BE2C (cell line): ENCODE data around the gene RGS6.

ENCODE experiments used
- DNase-seq: peaks from one replicate; pipeline ENCODE4 v3.0.0-alpha.2; 2020
- H3K27me3 ChIP-seq: fragments of 250-450 bp; sonication (Bioruptor Pico); 2 replicates; pipeline ENCODE4 v1.5.1; 2020; ENCODE audit warnings: mild to moderate bottlenecking
- H3K36me3 ChIP-seq: fragments of 250-450 bp; sonication (Bioruptor Pico); 2 replicates; pipeline ENCODE4 v1.5.1; 2020; ENCODE audit warnings: mild to moderate bottlenecking
- H3K4me1 ChIP-seq: fragments of 250-450 bp; sonication (Bioruptor Pico); 2 replicates; pipeline ENCODE4 v1.5.1; 2020
- H3K4me3 ChIP-seq: 2 replicates; pipeline ENCODE4 v1.5.1; 2011; ENCODE audit warnings: low read depth, low read length
- H3K9me3 ChIP-seq: fragments of 250-450 bp; sonication (Bioruptor Pico); 2 replicates; pipeline ENCODE4 v1.5.1; 2020
- TF ChIP-seq, protein P1 (sequence below): IDR thresholded peaks from 2 replicates; pipeline ENCODE4 v1.5.1; 2012; ENCODE audit warnings: mild to moderate bottlenecking, low read depth, low read length

The RGS6 gene

DNA sequence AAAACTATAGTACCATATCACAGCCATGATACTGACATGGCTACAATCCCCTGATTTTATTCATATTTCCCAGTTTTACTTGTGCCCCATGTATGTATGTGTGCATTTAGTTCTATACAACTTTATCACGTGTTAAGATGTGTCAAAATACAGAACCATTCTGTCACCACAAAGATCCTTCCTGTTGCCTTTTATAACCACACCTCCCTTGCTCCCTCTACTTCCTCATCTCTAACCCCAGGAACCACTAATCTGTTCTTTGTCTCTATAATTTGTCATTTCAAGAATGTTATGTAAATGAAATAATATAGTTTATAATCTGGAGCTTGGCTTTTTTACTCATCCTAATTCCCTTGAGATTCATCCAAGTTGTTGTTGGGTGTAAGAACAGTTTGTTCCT, 603.3 kb downstream of the RGS6 start:
- TF ChIP-seq, protein P1, sequence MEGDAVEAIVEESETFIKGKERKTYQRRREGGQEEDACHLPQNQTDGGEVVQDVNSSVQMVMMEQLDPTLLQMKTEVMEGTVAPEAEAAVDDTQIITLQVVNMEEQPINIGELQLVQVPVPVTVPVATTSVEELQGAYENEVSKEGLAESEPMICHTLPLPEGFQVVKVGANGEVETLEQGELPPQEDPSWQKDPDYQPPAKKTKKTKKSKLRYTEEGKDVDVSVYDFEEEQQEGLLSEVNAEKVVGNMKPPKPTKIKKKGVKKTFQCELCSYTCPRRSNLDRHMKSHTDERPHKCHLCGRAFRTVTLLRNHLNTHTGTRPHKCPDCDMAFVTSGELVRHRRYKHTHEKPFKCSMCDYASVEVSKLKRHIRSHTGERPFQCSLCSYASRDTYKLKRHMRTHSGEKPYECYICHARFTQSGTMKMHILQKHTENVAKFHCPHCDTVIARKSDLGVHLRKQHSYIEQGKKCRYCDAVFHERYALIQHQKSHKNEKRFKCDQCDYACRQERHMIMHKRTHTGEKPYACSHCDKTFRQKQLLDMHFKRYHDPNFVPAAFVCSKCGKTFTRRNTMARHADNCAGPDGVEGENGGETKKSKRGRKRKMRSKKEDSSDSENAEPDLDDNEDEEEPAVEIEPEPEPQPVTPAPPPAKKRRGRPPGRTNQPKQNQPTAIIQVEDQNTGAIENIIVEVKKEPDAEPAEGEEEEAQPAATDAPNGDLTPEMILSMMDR, result no peak
- Histone ChIP-seq H3K36me3 (no peaks in the 10 kb centered on the region), H3K9me3 (no peaks in the 10 kb centered on the region; the same call in 1 of the 2 replicates), H3K4me1 (no peaks in the 10 kb centered on the region), H3K4me3 (no peak overlapping the region), H3K27me3 (no peaks in the 10 kb centered on the region)
- DNase-seq, result no peak

DNA sequence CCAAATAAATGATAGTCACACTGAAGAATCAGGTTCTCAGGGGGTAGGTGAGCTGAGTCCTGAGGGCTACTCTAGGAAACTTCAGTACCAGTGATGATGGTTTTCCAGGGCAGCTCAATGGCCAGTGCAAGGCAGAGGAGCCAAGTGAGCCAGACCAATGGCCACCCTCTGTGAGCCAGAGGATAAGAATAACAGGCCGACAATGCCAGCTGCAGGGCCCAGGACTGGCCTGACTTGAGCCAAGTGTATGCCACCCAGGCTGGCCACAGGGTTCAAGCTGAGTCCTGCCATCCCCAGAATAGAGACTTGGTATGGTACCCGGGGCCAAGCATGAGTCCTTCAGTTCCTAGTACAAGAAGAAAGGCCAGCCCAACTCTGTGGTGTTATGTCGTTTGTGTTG, 606.2 kb downstream of the RGS6 start:
- Histone ChIP-seq H3K4me3 (no peak overlapping the region), H3K27me3 (no peaks in the 10 kb centered on the region), H3K36me3 (no peaks in the 10 kb centered on the region), H3K9me3 (no peaks in the 10 kb centered on the region; the same call in 1 of the 2 replicates), H3K4me1 (no peaks in the 10 kb centered on the region)
- TF ChIP-seq, protein P1, result no peak
- no peak for DNase-seq

DNA sequence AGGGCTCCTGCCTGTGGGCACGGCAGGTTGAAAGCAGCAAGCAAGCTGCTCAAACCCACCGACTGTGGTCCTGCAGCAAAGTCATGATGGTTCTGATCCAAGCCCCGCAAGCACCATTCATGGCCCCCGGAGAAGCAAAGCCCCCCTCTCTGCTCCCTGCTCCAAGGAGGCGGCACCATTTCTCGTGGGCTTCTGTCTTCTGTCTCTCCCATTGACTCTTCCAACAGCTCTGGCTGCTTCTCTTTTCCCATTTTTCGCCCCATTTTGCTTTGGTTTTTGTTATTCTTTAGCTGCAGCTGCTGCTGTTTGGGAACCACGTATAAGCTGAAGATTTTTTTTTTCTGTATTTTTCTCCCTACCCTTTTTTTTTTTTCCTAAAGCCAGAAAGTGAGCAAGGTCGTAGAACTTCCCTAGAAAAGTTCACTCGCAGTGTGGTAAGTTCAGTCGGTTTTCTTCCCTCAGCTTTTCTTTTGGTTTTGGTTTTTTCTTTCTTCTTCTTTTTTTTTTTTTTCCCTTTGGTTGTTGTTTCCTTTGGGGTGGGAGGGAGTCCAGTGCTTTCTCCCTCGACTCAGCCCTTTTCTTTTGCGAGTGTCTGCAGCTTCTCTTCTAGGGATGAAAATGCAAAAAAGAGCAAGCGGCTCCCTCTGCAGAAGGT, 607.6 kb downstream of the RGS6 start:
- peaks cover 2% of the 10 kb centered on the region; the same call in 1 of the 2 replicates for H3K4me1 ChIP-seq
- H3K9me3 ChIP-seq, result no peaks in the 10 kb centered on the region
- TF ChIP-seq, protein P1, result no peak
- DNase-seq, result no peak
- no peaks in the 10 kb centered on the region for H3K36me3 ChIP-seq
- H3K4me3 ChIP-seq, result no peak overlapping the region
- no peaks in the 10 kb centered on the region for H3K27me3 ChIP-seq

DNA sequence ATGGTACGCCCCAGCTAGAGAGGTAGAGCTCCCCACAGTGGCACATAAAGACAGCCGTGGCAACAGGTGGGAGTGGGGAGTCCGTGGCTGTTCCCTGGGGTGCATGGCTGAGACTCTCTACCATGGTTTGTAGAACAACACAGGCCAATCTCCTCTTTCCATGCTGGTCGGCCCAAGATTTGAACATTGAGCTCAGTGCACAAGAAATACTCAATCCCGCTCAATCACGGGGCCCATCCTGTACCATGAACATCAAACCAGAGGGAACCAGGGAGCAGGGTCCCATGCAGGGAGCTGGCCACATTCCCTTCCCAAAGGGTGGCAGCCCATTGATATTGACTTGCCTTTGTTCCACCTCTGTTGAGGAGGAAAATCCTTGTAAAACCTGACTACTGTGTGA, 608.6 kb downstream of the RGS6 start:
- TF ChIP-seq, protein P1, result no peak
- Histone ChIP-seq H3K4me3 (no peak overlapping the region), H3K9me3 (no peaks in the 10 kb centered on the region), H3K27me3 (no peaks in the 10 kb centered on the region), H3K4me1 (peaks cover 2% of the 10 kb centered on the region), H3K36me3 (no peaks in the 10 kb centered on the region)
- DNase-seq, result no peak

DNA sequence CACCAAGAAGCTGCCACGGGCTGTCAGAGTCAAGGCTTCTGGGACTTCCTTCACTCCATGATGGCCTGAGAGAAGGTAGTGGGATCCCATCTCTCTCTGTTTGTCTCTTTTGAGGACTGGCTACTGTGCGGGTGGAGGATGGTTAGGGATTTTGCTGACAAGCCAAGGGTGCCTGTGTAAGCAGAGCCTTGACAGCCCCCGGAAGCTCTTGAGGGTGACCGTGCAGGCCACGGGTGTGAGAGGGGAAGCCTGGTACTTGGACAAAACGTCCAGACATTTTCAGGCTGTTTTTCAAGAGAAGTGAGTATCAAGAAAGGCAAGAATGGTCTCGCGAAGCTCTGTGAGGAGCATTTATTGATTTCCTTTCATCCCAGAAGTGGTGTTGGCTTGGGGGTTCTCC, 609.3 kb downstream of the RGS6 start:
- Histone ChIP-seq H3K27me3 (no peaks in the 10 kb centered on the region), H3K4me3 (no peak overlapping the region), H3K9me3 (no peaks in the 10 kb centered on the region), H3K4me1 (peaks cover 2% of the 10 kb centered on the region), H3K36me3 (no peaks in the 10 kb centered on the region)
- no peak for DNase-seq
- TF ChIP-seq, protein P1, result no peak

DNA sequence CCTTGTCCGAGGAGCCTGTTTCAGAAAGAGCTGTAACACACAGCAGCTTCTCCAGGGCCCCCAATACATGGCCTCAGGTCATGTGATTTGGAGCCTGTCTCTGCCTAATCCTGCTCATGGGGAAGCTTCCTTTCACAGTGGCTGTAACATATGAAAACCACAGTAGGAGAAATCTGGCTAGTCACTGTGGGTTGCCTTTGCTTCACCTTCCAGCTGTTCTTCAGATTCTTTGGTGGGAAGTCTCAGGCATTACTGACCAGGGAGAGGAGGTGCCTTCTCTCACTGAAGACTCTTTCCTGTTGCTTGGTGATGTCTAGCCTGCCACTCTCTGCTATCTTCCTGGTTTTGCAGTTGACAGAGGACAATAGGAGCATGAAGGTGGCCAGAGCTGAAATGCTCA, 611.1 kb downstream of the RGS6 start:
- TF ChIP-seq, protein P1, result no peak
- peaks cover 10% of the 10 kb centered on the region for H3K4me1 ChIP-seq

More for the DNA sequence above, 611.1 kb downstream of the RGS6 start:
- Histone ChIP-seq H3K9me3 (no peaks in the 10 kb centered on the region), H3K4me3 (no peak overlapping the region), H3K36me3 (no peaks in the 10 kb centered on the region), H3K27me3 (no peaks in the 10 kb centered on the region)
- no peak for DNase-seq
